Non-pigmented ciliary epithelial cell (primary cell): Measurements from ENCODE around the gene RPA1.
"Not testable (repeated sequence)": the region's sequence is repeated elsewhere in the genome, so short reads cannot be mapped to it uniquely, and the experiment has no call there.

ENCODE experiments used
- DNase-seq: peaks from one replicate; pipeline ENCODE4 v3.0.0-alpha.2; 2010; ENCODE audit warnings: low read depth

Gene RPA1

GRCh38 chr17:1820528-1821252 is 9.1 kb upstream of the RPA1 start:
- no peak for DNase-seq

- DNase-seq = no peak
Measured at GRCh38 chr17:1829216-1829591, 601 bp upstream of the RPA1 start.

DNA sequence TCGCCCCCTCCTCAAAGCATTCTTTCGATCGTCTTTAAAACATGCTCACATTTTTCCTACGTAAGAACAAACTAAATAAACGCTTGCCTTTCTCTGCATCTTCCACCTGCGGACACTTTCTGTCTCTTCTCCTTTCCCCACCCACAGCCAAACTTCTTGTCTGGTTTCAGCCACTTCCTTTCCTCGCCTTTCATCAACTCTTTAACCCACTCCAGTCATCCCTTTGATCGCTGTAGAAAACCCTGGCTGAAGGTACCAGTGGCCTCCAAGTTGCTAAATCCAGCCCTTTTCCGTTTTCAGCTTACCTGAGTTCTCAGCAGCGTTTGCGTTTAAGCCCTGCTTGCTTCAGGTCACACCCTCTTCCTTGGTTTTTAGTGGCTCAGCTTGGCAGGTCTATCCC is 483 bp downstream of the RPA1 start:
- no peak for DNase-seq

DNA sequence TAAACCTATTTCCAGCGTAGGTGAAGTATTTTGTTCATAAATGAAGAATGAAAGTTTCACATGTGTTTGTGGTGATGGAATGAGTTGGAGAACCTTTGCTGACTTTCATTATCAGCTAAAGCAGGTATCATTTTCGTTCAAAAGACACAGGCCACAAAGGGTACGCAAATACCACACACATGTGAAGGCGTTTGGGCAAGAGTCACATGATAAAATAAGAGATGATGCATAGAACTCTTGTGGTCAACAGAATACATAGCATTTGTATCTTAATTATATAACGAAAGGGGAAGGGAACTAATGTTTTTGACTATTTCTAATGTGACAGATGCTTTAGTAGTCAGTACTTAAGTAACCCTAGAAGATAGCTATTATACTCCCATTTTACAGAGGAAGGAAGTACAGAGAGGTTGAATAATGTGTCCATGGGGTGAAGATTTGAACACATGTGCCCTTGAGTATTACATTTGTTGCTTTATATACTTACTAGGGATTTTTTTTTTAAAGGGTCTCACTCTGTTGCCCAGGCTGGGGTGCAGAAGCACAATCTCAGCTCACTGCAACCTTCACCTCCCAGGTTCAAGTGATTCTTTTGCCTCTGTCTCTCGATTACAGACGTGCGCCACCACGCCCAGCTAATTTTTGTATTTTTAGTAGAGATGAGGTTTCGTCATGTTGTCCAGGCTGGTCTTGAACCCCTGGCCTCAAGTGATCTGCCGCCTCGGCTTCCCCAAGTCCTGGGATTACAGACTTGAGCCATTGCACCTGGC is 4.8 kb downstream of the RPA1 start:
- DNase-seq = no peak

DNA sequence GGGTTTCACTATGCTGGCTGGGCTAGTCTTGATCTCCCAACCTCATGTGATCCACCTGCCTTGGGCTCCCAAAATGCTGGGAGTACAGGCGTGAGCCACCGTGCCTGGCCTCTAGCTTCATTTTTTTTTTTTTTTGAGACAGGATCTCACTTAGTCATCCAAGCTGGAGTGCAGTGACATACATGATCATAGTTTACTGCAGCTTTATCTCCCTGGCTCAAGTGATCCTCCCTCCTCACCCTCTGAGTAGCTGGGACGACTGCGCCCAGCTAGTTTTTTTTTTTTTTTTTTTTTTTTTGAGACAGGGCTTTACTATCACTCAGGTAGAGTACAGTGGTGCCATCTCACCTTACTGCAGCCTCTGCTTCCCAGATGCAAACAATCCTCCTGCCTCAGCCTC is 9.7 kb downstream of the RPA1 start:
- no peak for DNase-seq

DNA sequence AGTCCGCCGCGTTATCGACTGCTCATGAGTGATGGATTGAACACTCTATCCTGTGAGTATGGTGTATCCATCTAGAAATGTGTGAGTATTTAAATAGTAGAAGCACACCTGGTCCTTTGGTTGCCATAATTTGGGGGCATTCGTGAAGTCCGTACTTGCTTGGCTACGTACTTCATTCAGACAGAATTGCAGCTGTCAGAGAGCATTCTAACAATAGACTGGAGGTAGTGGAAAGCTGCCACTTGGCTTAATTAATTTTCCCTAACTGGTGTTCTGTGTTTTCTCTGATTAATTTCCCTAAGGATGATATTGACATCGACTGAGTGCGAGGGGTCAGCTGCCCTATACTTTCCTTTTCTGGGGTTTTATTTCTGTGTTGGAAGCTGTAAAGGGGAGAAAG is 14.1 kb downstream of the RPA1 start:
- DNase-seq = no peak

DNA sequence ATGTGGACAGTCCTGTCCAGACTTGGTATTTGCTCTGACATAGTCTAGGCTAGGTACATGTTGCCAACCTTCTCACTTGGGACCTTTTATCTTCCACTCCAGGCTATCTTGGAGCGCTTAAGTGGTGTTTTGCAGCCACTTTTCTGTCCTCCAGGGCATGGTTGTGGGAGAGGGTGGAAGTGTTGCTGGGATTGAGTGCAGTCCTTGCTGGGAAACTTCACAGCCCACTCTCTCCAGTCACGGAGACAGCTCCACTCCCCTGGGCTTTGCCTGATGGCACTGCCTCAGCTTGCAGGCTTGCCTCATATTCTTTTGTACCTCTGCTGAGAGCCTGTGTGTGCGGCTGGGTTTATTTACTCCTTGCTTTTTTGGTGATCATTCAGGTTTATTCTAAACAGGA is 17.4 kb downstream of the RPA1 start:
- DNase-seq = no peak

DNA sequence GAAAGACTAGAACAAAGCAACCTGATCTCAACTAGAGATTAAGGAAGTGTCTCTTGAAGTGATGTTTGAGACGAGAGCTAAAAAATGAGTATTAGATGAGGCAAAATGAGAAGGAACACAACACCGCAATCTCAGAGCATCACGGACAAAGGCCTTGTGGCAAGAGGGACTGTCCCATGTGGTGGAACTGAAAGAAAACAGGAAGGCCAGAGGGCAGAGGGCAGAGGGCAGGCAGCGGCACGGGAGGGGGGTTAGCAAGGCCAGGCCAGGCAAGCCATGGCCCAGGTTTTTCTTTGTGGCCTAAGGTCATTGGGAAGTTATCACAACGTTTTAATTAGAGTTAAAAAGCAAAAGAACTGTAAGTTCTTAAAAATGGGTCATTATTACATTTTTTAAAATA is 22.5 kb downstream of the RPA1 start:
- no peak for DNase-seq

- no peak for DNase-seq
Measured at GRCh38 chr17:1853698-1854097, 23.9 kb downstream of the RPA1 start.

- not testable (repeated sequence) for DNase-seq
Measured at GRCh38 chr17:1856462-1856861, 26.7 kb downstream of the RPA1 start.

GRCh38 chr17:1860978-1861377 is 31.2 kb downstream of the RPA1 start:
- DNase-seq = no peak

GRCh38 chr17:1861391-1862010 is 31.7 kb downstream of the RPA1 start:
- no peak for DNase-seq

DNA sequence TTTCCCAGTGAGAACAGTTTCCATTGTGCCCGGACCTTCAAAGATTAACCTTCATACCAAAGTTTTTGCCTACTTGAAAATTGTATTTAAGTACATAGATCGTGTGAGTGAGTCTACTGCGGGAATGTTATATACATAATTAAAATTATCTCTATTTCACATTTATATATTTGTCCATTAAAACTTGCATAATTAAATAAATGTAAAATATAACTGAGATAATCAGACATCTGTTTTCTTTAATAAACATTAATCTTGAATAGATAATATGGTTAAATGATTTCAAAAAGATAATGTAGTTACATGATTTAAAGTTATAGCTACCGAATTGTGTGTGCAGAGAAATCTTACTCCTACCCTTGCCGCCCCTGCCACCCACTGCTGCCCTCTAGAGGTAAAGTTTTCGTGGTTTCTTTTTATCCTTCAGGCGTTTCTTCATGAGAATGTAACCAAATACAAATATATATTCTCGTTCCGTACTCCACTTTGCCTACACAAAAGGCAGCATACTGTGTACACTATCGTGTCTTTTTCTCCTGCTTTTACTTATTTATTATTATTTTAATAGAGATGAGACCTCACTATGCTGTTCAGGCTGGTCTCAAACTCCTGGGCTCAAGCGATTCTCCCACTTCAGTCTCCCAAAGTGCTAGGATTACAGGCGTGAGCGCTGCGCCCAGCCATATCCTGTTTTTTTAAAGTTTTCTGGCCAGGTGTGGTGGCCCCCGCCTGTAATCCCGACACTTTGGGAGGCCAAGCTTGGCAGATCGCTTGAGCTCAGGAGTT is 35.6 kb downstream of the RPA1 start:
- DNase-seq = no peak

DNA sequence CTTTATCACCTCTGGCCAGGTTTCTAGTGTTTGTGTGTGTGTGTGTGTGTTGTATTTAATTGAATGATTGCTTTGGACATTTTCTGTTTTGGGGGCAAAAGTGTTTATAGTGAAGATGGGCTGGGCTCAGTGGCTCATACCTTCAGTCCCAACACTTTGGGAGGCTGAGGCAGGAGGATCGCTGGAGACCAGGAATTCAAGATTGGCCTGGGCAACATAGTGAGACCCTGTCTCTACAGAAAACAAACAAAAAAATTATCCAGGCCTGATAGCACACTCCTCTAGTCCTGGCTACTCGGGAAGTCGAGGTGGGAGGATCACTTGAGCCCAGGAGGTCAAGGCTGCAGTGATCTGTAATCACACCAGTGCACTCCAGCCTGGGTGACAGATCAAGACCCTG is 37.5 kb downstream of the RPA1 start:
- no peak for DNase-seq

- DNase-seq = no peak
Measured at GRCh38 chr17:1868090-1868489, 38.3 kb downstream of the RPA1 start.

DNA sequence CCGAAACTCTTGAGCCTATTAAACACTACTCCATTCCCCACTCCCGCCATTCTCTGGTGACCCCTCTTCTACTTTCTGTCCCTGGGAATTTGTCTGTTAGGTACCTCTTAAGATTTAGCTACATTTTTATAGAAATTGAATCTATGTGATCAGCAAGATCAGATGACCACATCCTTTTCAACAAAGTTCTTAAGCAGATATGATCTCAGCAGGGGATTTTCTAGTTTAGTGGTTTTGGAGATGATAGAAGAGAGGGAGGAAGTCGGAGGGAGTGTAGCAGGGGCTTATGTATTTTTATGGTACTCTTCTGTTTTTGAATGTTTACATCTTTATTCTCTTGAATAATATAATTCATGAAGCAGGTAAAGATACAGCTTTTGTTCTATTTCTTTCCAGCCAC is 40.8 kb downstream of the RPA1 start:
- peak; percentile 6 for DNase-seq

DNA sequence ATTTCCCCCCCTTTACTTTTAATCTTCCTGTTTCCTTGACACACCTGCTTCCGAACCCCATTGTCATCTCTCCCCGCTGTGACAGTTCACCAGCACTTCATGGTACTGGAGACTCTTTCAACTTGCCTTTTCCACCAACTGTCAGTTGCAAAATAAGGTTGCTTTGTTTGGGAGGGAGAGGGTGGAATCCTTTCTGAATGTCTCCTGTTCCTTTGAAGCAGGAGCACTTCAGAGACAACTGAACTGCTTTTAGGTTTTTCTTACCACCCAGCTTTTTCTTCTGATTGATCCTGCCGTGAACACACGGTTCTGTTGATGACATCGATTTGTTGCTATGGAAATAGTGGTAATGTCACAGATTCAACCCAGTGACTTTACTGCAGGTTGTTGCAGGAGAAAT is 42.0 kb downstream of the RPA1 start:
- DNase-seq = no peak

DNA sequence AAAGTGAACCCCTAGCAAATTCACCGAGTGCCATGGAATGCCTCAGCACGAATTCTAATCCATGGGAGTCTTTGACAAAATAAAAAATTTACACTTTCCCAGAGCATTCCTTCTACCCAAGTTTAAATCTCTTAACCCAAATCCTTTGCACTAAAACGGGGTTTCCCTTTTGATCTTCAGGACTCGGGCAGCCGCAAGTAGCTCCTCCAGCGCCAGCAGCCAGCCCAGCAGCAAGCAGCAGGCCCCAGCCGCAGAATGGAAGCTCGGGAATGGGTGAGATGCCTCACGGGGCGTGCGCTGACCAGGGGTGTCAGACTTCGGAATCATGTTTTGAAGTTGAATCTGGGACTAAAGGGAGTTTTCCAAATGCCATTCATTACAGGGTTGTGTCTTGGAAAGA is 42.4 kb downstream of the RPA1 start:
- no peak for DNase-seq

GRCh38 chr17:1872976-1873375 is 43.2 kb downstream of the RPA1 start:
- no peak for DNase-seq

DNA sequence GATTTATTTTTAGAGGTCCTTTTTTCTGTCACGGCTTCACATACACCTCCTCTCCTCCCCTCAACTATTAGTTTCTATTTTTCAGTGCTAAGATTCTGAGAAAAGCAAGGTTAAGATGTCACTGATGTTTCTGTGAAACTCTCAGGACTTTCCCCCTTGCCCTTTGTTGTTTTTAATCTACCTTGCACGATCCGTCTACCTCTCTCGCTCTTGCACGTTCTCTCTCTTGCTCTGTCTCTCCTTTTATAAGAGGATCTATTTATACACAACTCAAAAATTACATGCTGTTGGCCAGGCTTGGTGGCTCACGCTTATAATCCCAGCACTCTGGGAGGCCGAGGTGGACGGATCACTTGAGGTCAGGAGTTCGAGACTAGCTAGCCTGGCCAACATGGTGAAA is 43.6 kb downstream of the RPA1 start:
- DNase-seq = no peak

DNA sequence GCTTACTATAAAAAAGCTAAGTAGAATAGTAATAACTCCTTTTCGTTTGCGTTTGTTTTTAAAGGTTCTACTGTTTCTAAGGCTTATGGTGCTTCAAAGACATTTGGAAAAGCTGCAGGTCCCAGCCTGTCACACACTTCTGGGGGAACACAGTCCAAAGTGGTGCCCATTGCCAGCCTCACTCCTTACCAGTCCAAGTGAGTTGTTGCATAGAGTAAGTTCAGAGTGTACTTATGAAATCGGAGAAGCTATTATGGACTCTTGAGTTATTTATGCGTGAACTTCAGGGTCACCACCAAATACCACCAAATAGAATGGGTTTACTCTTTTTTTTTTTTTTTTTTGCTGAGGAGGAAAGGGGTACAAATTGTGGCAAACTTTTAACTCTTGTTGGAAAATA is 45.8 kb downstream of the RPA1 start:
- DNase-seq = no peak

GRCh38 chr17:1878419-1879121 is 48.8 kb downstream of the RPA1 start:
- DNase-seq = no peak
